GM21717 (cell line): ENCODE measurements around the gene LIN9.

Experiments used
- ATAC-seq: cut with Tn5 transposase; IDR thresholded peaks from one replicate; pipeline ENCODE4 v1.9.1; 2021; ENCODE audit warnings: mild to moderate bottlenecking, moderate library complexity; ENCODE audit not compliant: unreplicated experiment

LIN9 gene

DNA sequence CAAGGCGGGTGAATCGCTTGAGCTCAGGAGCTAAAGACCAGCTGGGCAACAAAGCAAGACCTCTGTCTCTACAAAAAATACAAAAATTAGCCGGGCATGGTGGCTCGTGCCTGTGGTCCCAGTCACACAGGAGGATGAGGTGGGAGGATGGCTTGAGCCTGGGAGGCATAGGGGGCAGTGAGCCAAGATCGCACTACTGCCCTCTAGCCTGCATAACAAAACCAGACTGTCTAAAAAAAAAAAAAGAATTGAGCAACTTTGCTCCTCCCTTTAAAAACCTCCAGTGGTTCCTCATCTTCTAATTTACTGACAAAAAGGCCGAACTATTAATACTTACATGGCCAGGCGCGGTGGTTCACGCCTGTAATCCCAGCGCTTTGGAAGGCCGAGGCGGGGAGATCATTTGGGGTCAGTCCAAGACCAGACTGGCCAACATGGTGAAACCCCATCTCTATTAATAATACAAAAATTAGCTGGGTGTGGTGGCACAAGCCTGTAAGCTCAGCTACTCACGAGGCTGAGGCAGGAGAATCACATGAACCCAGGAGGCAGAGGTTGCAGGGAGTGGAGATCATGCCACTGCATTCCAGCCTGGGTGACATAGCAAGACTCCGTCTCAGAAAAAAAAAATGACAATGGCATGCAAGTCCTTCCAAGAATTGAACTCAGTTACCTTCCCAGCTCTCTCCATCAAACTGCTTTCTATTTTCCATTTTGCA, 126.8 kb downstream of the LIN9 start:
- ATAC-seq: no peak
